HG03045 (cell line): Measurements from ENCODE around the gene MATR3.
"Not testable (repeated sequence)": the region's sequence is repeated elsewhere in the genome, so short reads cannot be mapped to it uniquely, and the experiment has no call there.

Experiments used
- ATAC-seq: cut with Tn5 transposase; IDR thresholded peaks from one replicate; pipeline ENCODE4 v1.9.1; 2021; ENCODE audit warnings: mild to moderate bottlenecking, moderate library complexity; ENCODE audit not compliant: unreplicated experiment

The MATR3 gene

DNA sequence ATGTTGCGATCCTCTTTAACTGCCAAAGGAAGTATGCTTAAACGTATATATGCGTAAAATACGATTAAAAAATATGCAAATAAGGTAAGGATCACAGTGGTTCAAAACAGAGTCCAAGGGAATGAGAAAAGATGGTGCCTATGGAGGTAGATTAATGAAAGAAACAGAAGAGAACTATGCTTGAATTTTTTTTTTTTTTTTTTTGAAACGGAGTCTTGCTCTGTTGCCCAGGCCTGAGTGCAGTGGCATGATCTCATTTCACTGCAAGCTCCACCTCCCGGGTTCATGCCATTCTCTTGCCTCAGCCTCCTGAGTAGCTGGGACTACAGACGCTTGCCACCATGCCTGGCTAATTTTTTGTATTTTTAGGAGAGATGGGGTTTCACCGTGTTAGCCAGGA is 51.9 kb downstream of the MATR3 start:
- ATAC-seq = not testable (repeated sequence)

DNA sequence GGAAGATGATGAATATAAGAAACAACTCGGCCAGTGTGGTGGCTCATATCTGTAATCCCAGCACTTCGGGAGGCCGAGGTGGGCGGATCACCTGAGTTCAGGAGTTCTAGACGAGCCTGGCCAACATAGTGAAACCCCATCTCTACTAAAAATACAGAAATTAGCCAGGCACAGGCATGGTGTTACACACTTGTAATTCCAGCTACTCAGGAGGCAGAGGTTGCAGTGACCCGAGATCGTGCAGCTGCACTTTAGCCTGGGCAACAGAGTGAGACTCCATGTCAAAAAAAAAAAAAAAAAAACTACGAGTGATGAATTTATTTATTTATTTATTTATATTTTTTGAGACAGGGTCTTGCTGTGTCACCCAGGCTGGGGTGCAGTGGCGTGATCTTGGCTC is 54.3 kb downstream of the MATR3 start:
- ATAC-seq = not testable (repeated sequence)

GRCh38 chr5:139354186-139354585 is 60.6 kb downstream of the MATR3 start:
- no peak for ATAC-seq

GRCh38 chr5:139355900-139356299 is 62.4 kb downstream of the MATR3 start:
- ATAC-seq = not testable (repeated sequence)

- ATAC-seq = no peak
Observed at GRCh38 chr5:139358064-139358463, 64.5 kb downstream of the MATR3 start.

GRCh38 chr5:139360384-139360783 is 66.8 kb downstream of the MATR3 start:
- no peak for ATAC-seq

GRCh38 chr5:139361835-139362429 is 68.4 kb downstream of the MATR3 start:
- ATAC-seq = no peak

- ATAC-seq = no peak
Observed at GRCh38 chr5:139363937-139364336, 70.4 kb downstream of the MATR3 start.

GRCh38 chr5:139364466-139364865 is 70.9 kb downstream of the MATR3 start:
- ATAC-seq = no peak

- ATAC-seq = no peak
Observed at GRCh38 chr5:139368613-139369012, 75.1 kb downstream of the MATR3 start.

- ATAC-seq = no peak
Observed at GRCh38 chr5:139369181-139369580, 75.6 kb downstream of the MATR3 start.

- ATAC-seq = no peak
Observed at GRCh38 chr5:139371482-139372435, 78.2 kb downstream of the MATR3 start.

- ATAC-seq = no peak
Observed at GRCh38 chr5:139374909-139375308, 81.4 kb downstream of the MATR3 start.

DNA sequence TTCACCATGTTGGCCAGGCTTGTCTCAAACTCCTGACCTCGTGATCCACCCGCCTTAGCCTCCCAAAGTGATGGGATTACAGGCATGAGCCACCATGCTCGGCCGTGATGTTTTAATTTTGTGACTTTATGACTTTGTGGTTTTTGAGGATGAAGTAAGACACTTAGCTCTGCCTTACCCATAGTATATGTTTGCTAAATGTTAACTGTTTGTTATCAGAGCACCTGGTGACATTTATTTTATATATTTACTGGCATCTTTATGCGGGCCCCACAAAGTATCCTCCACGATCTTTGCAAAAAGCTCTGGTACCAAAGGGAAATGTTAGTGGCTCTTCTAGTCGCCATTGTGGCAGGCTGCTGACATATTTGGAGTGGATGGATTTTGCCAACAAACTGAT is 82.8 kb downstream of the MATR3 start:
- ATAC-seq = no peak

- no peak for ATAC-seq
Observed at GRCh38 chr5:139377226-139377625, 83.7 kb downstream of the MATR3 start.

DNA sequence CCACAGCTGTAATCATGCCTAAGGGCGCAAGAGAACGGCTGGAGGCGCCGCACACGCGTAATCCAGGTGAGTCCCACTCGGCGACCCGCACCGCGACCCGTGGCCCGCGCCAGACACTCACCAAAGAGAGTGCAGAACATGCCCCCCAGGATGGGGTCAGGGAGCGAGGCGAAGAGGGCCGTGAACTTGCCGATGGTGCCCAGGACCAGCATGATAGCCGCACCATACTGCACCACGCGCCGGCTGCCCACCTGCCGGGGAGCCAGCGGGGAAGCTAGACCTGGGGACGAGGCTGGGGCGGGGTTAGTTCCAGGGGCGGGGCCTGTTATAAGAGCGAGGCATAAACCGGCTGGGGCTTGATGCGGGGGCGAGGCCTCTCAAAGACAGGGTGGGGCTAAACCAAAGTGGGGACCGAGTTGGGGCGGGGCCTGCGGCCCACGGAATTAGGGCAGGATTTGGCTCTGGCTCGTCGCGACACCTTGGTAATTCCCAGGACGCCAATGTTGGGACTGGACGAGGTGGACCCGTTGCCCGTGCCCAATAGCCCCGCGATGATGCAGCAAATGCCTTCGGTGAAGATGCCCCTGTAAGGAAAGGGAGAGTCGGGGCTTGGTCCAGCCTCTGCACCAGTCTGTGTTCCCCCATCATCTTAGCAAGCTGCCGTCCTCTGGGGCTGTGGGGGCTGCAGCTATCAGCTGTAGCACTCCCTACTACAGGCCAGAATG is 84.7 kb downstream of the MATR3 start:
- no peak for ATAC-seq

GRCh38 chr5:139378941-139379361 is 85.4 kb downstream of the MATR3 start:
- ATAC-seq = no peak

- ATAC-seq = no peak
Observed at GRCh38 chr5:139379626-139380449, 86.3 kb downstream of the MATR3 start.
